Activated T-helper 1 cell treated with anti-CD3 and anti-CD28 coated beads, Interleukin-12 subunit alpha, Interleukin-12 subunit beta, Interleukin-2, Interleukin-4 antibody, amounts not matched to agents 30 ng/mL and 10 ng/mL and 1 ng/mL, durations not matched to agents 14 hours and 24 hours and 36 hours (primary cell): ENCODE data around the gene HLCS. TPM values are rescaled to one million over a fixed set of nuclear protein-coding genes. Genes with fewer than 3 reads are reported as not detected.

Source experiments
- DNase-seq: peaks from one replicate; pipeline ENCODE4 v3.0.0; 2021; ENCODE audit warnings: low spot score
- H3K27ac Mint-ChIP-seq: one replicate; pipeline ENCODE4 v1.8.0; 2021; ENCODE audit warnings: mild to moderate bottlenecking, mixed read lengths
- H3K27me3 Mint-ChIP-seq: one replicate; pipeline ENCODE4 v1.8.0; 2022; ENCODE audit warnings: mild to moderate bottlenecking, moderate library complexity, mixed read lengths; ENCODE audit not compliant: insufficient read depth
- H3K36me3 Mint-ChIP-seq: one replicate; pipeline ENCODE4 v1.8.0; 2021; ENCODE audit warnings: low read depth, mixed read lengths
- H3K4me1 Mint-ChIP-seq: one replicate; pipeline ENCODE4 v1.8.0; 2021; ENCODE audit warnings: low read depth, mixed read lengths
- H3K4me3 Mint-ChIP-seq: one replicate; pipeline ENCODE4 v1.8.0; 2021; ENCODE audit warnings: mild to moderate bottlenecking, moderate library complexity, mixed read lengths
- H3K9me3 Mint-ChIP-seq: one replicate; pipeline ENCODE4 v1.8.0; 2021; ENCODE audit warnings: mixed read lengths
- intact Hi-C: fragments of 100-400 bp; cut with micrococcal nuclease; formaldehyde crosslinking; loops from one replicate; pipeline ENCODE4 v1.15.1; 2024
- total RNA-seq: library from RNA; stranded (reverse); gene quantifications from 2 replicates; pipeline ENCODE4 v1.2.3, GENCODE V29; 2022

HLCS gene
- total RNA-seq, 1 donor from 2014 or later = 15.8 TPM

DNA sequence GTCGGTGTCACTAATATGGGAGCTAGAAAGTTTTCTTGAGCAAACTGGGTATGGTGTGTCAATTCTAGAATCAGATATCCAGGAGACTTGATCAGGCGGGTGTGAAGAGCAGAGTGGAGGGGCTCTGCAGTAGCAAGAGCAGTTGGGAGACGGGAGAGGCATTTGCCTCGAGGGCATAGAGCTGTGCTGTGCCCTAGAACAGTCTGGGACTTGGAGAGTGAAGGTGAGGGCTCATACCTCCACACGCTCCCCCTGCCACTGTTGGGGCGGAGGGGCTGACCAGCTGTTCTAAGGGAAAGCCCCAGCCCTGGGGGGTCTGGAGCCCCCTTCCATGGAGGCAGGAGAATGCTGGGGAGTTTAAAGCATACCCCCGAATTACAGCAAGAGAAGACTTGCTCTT is 233.7 kb downstream of the HLCS start:
- Mint-ChIP-seq H3K4me3 (no peak overlapping the region), H3K4me1 (no peaks in the 10 kb centered on the region), H3K36me3 (no peaks in the 10 kb centered on the region), H3K27ac (no peak overlapping the region), H3K27me3 (peaks cover 2% of the 10 kb centered on the region), H3K9me3 (no peaks in the 10 kb centered on the region)
- intact Hi-C loops = no loop called here
- DNase-seq = no peak

GRCh38 chr21:36732217-36732616 is 234.3 kb downstream of the HLCS start:
- Mint-ChIP-seq H3K4me1 (no peaks in the 10 kb centered on the region), H3K27me3 (peaks cover 4% of the 10 kb centered on the region), H3K9me3 (no peaks in the 10 kb centered on the region), H3K36me3 (no peaks in the 10 kb centered on the region), H3K27ac (no peak overlapping the region), H3K4me3 (no peak overlapping the region)
- intact Hi-C loops = no loop called here
- DNase-seq = no peak

GRCh38 chr21:36730291-36731281 is 235.9 kb downstream of the HLCS start:
- Mint-ChIP-seq H3K4me3 (no peak overlapping the region), H3K36me3 (no peaks in the 10 kb centered on the region), H3K9me3 (no peaks in the 10 kb centered on the region), H3K4me1 (no peaks in the 10 kb centered on the region), H3K27me3 (peaks cover 7% of the 10 kb centered on the region), H3K27ac (no peak overlapping the region)
- intact Hi-C loops = no loop called here
- no peak for DNase-seq

DNA sequence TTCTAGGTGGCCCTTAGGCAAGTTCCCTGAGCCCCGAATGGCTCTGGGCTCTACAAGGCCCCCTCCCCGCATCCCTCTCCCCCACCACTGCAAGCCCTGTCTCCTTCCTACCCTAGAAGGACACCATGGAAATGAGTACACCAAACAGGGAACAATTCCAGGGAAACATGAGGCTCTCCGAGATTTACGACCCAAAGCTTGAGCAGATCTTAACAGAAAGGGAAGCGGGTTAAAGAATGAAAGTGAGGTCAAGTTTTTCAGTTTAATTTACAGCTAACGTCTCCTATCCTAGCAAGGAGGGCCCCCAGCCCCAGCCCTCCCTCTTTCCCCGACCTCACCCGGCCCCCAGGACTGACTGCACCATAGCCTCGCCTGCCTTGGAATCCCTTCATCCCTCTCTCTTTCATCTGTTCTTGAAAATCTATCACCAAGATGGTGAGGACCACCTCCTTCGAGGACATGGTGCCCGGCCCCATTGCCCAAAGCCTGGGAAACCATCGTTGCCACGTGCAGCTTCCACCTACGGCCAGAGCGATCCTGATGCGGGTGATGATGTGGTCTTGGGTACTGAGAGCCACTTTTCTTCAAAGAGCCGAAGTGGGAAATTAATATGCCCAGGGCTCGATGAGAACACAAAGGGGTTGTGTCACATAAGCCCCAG is 237.0 kb downstream of the HLCS start:
- no peak overlapping the region for H3K27ac Mint-ChIP-seq
- no peaks in the 10 kb centered on the region for H3K9me3 Mint-ChIP-seq
- H3K36me3 Mint-ChIP-seq = no peaks in the 10 kb centered on the region
- no peak for DNase-seq
- no peaks in the 10 kb centered on the region for H3K4me1 Mint-ChIP-seq
- peaks cover 7% of the 10 kb centered on the region for H3K27me3 Mint-ChIP-seq
- intact Hi-C loops = no loop called here
- H3K4me3 Mint-ChIP-seq = no peak overlapping the region

DNA sequence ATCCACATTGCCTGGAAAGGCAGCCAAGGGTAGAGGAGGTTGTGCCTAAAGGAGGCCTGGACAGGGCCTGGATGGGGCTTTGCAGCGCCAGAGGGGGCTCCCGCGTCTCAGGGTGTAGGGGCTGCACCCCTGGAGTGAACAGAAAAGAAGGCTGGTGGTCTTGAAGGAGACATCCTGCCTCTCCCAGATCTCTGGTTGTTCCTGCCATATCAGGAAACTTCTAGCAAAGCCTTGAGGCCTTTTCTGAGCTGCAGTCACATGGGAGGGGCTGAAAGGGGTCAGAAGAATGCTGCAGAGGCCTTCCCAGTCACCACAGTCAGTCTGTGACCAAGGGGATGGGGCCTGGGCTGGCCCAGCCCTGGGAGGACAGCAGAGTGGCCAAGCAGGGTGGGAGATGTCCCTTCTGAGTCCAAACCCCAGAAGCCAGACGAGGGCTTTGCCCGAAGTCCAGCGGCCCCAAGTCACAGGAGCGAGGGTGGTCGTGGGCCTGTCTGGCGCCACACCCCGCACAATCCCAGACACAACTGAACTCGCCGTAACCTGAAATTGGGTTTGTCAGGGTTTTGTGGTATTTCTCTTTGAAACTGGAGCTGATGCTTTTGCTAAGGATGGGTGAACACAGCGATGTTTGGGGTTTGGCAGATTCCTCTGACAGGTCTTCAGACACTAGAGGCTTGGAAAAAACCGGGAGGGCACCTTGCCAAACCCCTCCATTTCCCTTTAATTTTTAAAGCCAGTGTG is 237.9 kb downstream of the HLCS start:
- H3K4me3 Mint-ChIP-seq = no peak overlapping the region
- peaks cover 7% of the 10 kb centered on the region for H3K27me3 Mint-ChIP-seq
- no peaks in the 10 kb centered on the region for H3K9me3 Mint-ChIP-seq
- no peak for DNase-seq
- intact Hi-C loops = no loop called here
- H3K27ac Mint-ChIP-seq = no peak overlapping the region
- no peaks in the 10 kb centered on the region for H3K36me3 Mint-ChIP-seq
- H3K4me1 Mint-ChIP-seq = no peaks in the 10 kb centered on the region

GRCh38 chr21:36727866-36728265 is 238.6 kb downstream of the HLCS start:
- no peak overlapping the region for H3K4me3 Mint-ChIP-seq
- H3K36me3 Mint-ChIP-seq = no peaks in the 10 kb centered on the region
- no peak for DNase-seq
- H3K27me3 Mint-ChIP-seq = peaks cover 7% of the 10 kb centered on the region
- H3K27ac Mint-ChIP-seq = no peak overlapping the region
- intact Hi-C loops = no loop called here
- no peaks in the 10 kb centered on the region for H3K9me3 Mint-ChIP-seq
- H3K4me1 Mint-ChIP-seq = no peaks in the 10 kb centered on the region

DNA sequence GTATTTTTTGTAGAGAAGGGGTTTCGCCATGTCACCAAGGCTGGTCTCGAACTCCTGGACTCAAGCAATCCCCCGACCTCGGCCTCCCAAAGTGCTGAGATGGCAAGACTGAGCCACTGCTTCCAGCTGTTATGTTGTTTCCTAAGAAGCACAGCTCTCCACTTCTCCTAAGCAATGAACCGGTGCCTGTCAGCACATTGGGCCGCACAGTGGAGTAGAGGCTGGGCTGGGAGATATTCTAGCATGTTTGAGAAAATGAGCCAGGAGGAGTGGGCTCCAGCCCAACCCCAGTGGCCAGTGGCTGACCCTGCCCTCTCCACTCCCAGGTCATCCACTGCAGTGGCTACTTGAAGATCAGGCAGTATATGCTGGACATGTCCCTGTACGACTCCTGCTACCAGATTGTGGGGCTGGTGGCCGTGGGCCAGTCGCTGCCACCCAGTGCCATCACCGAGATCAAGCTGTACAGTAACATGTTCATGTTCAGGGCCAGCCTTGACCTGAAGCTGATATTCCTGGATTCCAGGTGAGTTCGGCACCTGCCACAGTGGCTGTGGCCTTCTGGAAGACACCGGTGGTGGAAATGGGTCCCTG is 240.6 kb downstream of the HLCS start:
- H3K27me3 Mint-ChIP-seq = peaks cover 12% of the 10 kb centered on the region
- H3K4me3 Mint-ChIP-seq = no peak overlapping the region
- H3K27ac Mint-ChIP-seq = no peak overlapping the region
- no peaks in the 10 kb centered on the region for H3K36me3 Mint-ChIP-seq
- intact Hi-C loops = no loop called here
- DNase-seq = no peak
- no peaks in the 10 kb centered on the region for H3K4me1 Mint-ChIP-seq
- H3K9me3 Mint-ChIP-seq = no peaks in the 10 kb centered on the region

DNA sequence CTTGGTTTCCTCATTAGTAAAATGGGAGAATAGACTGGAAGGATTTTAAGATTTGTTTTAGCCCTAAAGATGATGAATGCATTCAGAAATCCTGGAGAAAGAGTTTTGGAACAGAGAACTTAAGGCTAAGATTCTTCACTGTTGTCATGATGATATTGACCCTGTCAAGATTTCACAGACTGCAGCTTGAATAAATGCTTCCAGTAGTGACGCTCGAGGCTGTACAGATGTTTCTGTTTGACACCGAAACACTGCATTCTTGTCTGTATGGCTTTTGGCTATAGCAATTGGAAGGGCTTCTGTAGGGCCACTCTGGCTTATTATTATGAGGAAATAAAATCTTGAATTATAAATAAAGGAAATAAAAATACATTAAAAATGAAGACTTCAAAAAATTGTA is 241.8 kb downstream of the HLCS start:
- H3K27me3 Mint-ChIP-seq = peaks cover 10% of the 10 kb centered on the region
- H3K36me3 Mint-ChIP-seq = no peaks in the 10 kb centered on the region
- no peaks in the 10 kb centered on the region for H3K4me1 Mint-ChIP-seq
- no peak overlapping the region for H3K27ac Mint-ChIP-seq
- no peak for DNase-seq
- no peaks in the 10 kb centered on the region for H3K9me3 Mint-ChIP-seq
- intact Hi-C loops = no loop called here
- H3K4me3 Mint-ChIP-seq = no peak overlapping the region

DNA sequence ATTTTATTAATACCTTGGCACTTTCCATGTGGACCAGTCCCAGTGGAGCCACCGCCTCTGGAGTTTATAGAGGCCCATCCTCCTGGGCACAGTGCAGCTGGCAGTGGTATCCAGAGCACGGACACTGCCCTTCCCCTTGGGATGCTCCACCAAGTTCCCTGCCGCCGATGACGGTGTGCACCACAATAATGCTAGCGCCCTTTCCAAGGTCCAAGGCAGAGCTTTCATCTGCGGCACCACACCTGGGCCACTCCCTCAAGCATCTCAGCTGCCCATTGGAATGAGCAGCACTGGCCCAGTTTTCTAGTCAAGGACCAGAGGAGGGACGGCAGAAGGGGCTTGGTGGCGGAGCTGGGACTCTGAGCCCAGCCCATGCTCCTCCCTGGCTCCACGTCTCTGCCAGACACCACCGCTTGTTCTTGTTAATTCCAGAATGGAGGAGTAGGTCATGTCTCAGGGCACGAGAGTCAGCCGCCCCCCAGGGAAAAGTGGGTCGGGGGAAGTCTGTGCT is 243.0 kb downstream of the HLCS start:
- DNase-seq = no peak
- Mint-ChIP-seq H3K4me3 (no peak overlapping the region), H3K9me3 (no peaks in the 10 kb centered on the region), H3K27ac (no peak overlapping the region), H3K4me1 (no peaks in the 10 kb centered on the region), H3K36me3 (no peaks in the 10 kb centered on the region), H3K27me3 (peaks cover 12% of the 10 kb centered on the region)
- intact Hi-C loops = no loop called here

- Mint-ChIP-seq H3K27ac (no peak overlapping the region), H3K9me3 (no peaks in the 10 kb centered on the region), H3K27me3 (peaks cover 13% of the 10 kb centered on the region), H3K4me3 (no peak overlapping the region), H3K36me3 (no peaks in the 10 kb centered on the region), H3K4me1 (no peaks in the 10 kb centered on the region)
- no peak for DNase-seq
- intact Hi-C loops = no loop called here
Measured at GRCh38 chr21:36722370-36723368, 243.8 kb downstream of the HLCS start.

GRCh38 chr21:36721817-36722216 is 244.7 kb downstream of the HLCS start:
- Mint-ChIP-seq H3K4me3 (no peak overlapping the region), H3K36me3 (no peaks in the 10 kb centered on the region), H3K9me3 (no peaks in the 10 kb centered on the region), H3K4me1 (no peaks in the 10 kb centered on the region), H3K27ac (no peak overlapping the region), H3K27me3 (peaks cover 17% of the 10 kb centered on the region)
- no peak for DNase-seq
- intact Hi-C loops = no loop called here

DNA sequence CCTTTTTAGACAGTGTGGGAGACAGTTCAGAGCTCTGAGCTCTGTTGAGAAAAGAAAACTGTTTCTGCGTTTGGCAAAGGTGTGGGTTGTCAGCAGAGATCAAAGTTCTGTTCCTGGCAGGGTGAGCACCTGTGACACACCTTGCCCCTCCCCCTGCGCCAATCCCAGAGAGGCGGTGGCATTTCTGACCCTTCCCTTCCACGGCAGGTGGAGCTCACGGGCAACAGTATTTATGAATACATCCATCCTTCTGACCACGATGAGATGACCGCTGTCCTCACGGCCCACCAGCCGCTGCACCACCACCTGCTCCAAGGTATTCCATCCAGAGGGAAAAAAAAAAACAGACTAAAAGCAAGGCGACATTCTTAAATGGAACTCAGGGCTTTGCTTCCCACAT is 246.9 kb downstream of the HLCS start:
- DNase-seq = no peak
- Mint-ChIP-seq H3K9me3 (no peaks in the 10 kb centered on the region), H3K4me1 (no peaks in the 10 kb centered on the region), H3K36me3 (no peaks in the 10 kb centered on the region), H3K27ac (no peak overlapping the region), H3K27me3 (peaks cover 33% of the 10 kb centered on the region), H3K4me3 (no peak overlapping the region)
- intact Hi-C loops = no loop called here
